HepG2 (cell line): ENCODE results near the gene YIPF2. TPM values are rescaled to one million over a fixed set of nuclear protein-coding genes. Genes with fewer than 3 reads are reported as not detected.

Source experiments
- ATAC-seq: fragments of 200-7000 bp; cut with Tn5 transposase; 3 replicates; pipeline ENCODE4 v1.9.1; 2020; ENCODE audit warnings: mild to moderate bottlenecking, moderate library complexity
- BruUV-seq: library from RNA; stranded (reverse); fragments of 400-500 nt; replicated peaks from 2 replicates; lab custom pipeline; 2021; lab: Mats Ljungman, UMichigan
- CTCF ChIA-PET: fragments of 300-600 bp; formaldehyde crosslinking; extraction: SDS; loops from one replicate; lab custom pipeline; 2021; ENCODE audit warnings: low total read pairs, inconsistent platforms, low intra/inter-chr PET ratio; lab: Yijun Ruan, JAX
- POLR2A ChIA-PET: fragments of 350-600 bp; sonication (Branson Sonifier 250); formaldehyde crosslinking; loops from one replicate; lab custom pipeline; 2020; ENCODE audit warnings: antibody characterized with exemption, inconsistent platforms; lab: Yijun Ruan, JAX
- DNase-seq: peaks from one replicate; pipeline ENCODE4 v3.0.0-alpha.2; 2015; ENCODE audit warnings: low spot score
- FAIRE-seq: peaks from 3 replicates; lab custom pipeline; 2011; peaks lifted over from hg19 to GRCh38; lab: Jason Lieb, UNC
- H2AFZ ChIP-seq: one replicate; pipeline ENCODE4 v1.6.1; 2011; ENCODE audit warnings: low read length, inconsistent platforms
- H3K27ac ChIP-seq: fragments of 300-600 bp; 3 replicates; pipeline ENCODE4 v1.8.0; 2011; ENCODE audit warnings: mixed run types, mild to moderate bottlenecking, mixed read lengths, low read length, inconsistent platforms; ENCODE audit not compliant: insufficient read depth; ENCODE audit errors: extremely low read length
- H3K27me3 ChIP-seq, 2 experiments: fragments of 200-600 bp in 1 of 2; 2 replicates in 1 of 2; 3 replicates in 1 of 2; pipeline versions ENCODE4 v1.6.0 to v1.8.0; 2011; ENCODE audit warnings: low read length in 2 of 2, mild to moderate bottlenecking in 2 of 2, moderate library complexity in 2 of 2, inconsistent platforms in 1 of 2; ENCODE audit not compliant: insufficient read depth in 2 of 2, control insufficient read depth in 1 of 2
- H3K36me3 ChIP-seq, 2 experiments: fragments of 200-600 bp in 1 of 2; replicated peaks in 1 of 2; 2 replicates in 1 of 2; 3 replicates in 1 of 2; pipeline versions ENCODE4 v1.5.1 to v1.8.0; 2011; ENCODE audit warnings: low read length in 2 of 2, inconsistent platforms in 1 of 2; ENCODE audit not compliant: insufficient read depth in 2 of 2, control insufficient read depth in 1 of 2
- H3K4me1 ChIP-seq: 2 replicates; pipeline ENCODE4 v1.5.1; 2012; ENCODE audit warnings: low read length, inconsistent platforms; ENCODE audit not compliant: insufficient read depth
- H3K4me2 ChIP-seq: 2 replicates; pipeline ENCODE4 v1.6.0; 2011; ENCODE audit warnings: low read depth, low read length, inconsistent platforms
- H3K4me3 ChIP-seq, 3 experiments: fragments of 200-600 bp in 1 of 3; sonication (generic), shearing (Covaris generic) in 1 of 3; replicated peaks in 1 of 3; 2 replicates each; pipeline ENCODE4 v1.5.1; 2011 to 2016; ENCODE audit warnings: low read length in 3 of 3, inconsistent platforms in 2 of 3, low read depth in 2 of 3, mild to moderate bottlenecking in 2 of 3, control low read depth in 1 of 3, mixed read lengths in 1 of 3; ENCODE audit not compliant: insufficient read depth in 1 of 3
- H3K79me2 ChIP-seq: one replicate; pipeline ENCODE4 v1.6.1; 2011; ENCODE audit warnings: low read length, inconsistent platforms; ENCODE audit not compliant: insufficient read depth
- H3K9ac ChIP-seq: 2 replicates; pipeline ENCODE4 v1.6.0; 2011; ENCODE audit warnings: mild to moderate bottlenecking, low read depth, low read length, inconsistent platforms; ENCODE audit not compliant: insufficient read depth
- H3K9me3 ChIP-seq: 2 replicates; pipeline ENCODE4 v1.5.1; 2012; ENCODE audit warnings: mild to moderate bottlenecking, low read length
- H4K20me1 ChIP-seq: 2 replicates; pipeline ENCODE4 v1.6.0; 2011; ENCODE audit warnings: inconsistent platforms, mild to moderate bottlenecking, low read length, moderate library complexity; ENCODE audit not compliant: insufficient read depth
- EZH2 ChIP-seq: conservative IDR thresholded peaks from 2 replicates; pipeline ENCODE4 v1.6.1; 2012; ENCODE audit warnings: mild to moderate bottlenecking, low read depth, low read length, moderate library complexity
- SMC3 ChIP-seq: IDR thresholded peaks from 2 replicates; pipeline ENCODE4 v1.6.1; 2011; ENCODE audit warnings: low read length, improper control_type of control experiment
- ZC3H13 ChIP-seq: sonication (generic); formaldehyde crosslinking; IDR thresholded peaks from 2 replicates; pipeline ENCODE4 v1.8.1; 2023; ENCODE audit warnings: mild to moderate bottlenecking, missing genetic modification reagents, moderate library complexity
- ZMYM3 ChIP-seq: sonication (generic); formaldehyde crosslinking; IDR thresholded peaks from 2 replicates; pipeline ENCODE4 v1.5.1; 2020; ENCODE audit warnings: mild to moderate bottlenecking, missing genetic modification reagents
- WGBS: methylation state at CpG from one replicate; pipeline ENCODE4 v1.1.6; 2017; ENCODE audit warnings: low lambda C conversion rate; 5-methylcytosine and 5-hydroxymethylcytosine counted together
- in situ Hi-C: cut with HindIII; loops from 2 replicates; pipeline ENCODE4 v1.10.0; 2017; ENCODE audit warnings: low pct_unique_long_range_greater_than_20kb; ENCODE audit not compliant: extremely low pct_ligation_motif_present
- intact Hi-C: fragments of 100-400 bp; cut with micrococcal nuclease; formaldehyde crosslinking; loops from one replicate; pipeline ENCODE4 v1.10.0; 2022; ENCODE audit not compliant: unreplicated experiment
- polyA plus RNA-seq, 8 experiments: library from polyadenylated mRNA; depleted of rRNA in 3 of 8; stranded (reverse) in 7 of 8; unstranded in 1 of 8; fragments of >200 nt; fragmentation: Illumina TruSeq in 4 of 8; extraction: Trizol in 4 of 8; gene quantifications; 2 replicates each; pipeline versions ENCODE4 v1.2.1 to v1.2.3, GENCODE V29; 2011 to 2016; ENCODE audit warnings: low read depth in 4 of 8, missing spikeins in 1 of 8, mixed read lengths in 1 of 8; ENCODE audit not compliant: insufficient read depth in 1 of 8
- total RNA-seq, 5 experiments: library from RNA; depleted of rRNA; stranded (reverse); fragments of >200 nt; fragmentation: Illumina TruSeq; extraction: Trizol; gene quantifications; 2 replicates each; pipeline ENCODE4 v1.2.3, GENCODE V29; 2016; ENCODE audit warnings: low read depth in 1 of 5
- TF ChIP-seq, protein P1 (sequence below): sonication (generic); formaldehyde crosslinking; IDR thresholded peaks from one replicate; pipeline ENCODE4 v1.5.1; 2020; ENCODE audit warnings: mild to moderate bottlenecking, missing genetic modification reagents; ENCODE audit errors: not compliant biosample characterization
- TF ChIP-seq, protein P2 (sequence below): sonication (generic); formaldehyde crosslinking; IDR thresholded peaks from 2 replicates; pipeline ENCODE4 v1.5.0; 2020; ENCODE audit warnings: missing genetic modification reagents
- TF ChIP-seq, protein P3 (sequence below): IDR thresholded peaks from 2 replicates; pipeline ENCODE4 v1.6.1; 2016; ENCODE audit warnings: missing compliant biosample characterization, missing genetic modification reagents, borderline replicate concordance

The YIPF2 gene
- total and polyA plus RNA-seq, 2 of the 13 experiments (the other 11 are each of a cell fraction or from before 2014, with no cell fraction given), result 37.3 to 53.2 TPM

DNA sequence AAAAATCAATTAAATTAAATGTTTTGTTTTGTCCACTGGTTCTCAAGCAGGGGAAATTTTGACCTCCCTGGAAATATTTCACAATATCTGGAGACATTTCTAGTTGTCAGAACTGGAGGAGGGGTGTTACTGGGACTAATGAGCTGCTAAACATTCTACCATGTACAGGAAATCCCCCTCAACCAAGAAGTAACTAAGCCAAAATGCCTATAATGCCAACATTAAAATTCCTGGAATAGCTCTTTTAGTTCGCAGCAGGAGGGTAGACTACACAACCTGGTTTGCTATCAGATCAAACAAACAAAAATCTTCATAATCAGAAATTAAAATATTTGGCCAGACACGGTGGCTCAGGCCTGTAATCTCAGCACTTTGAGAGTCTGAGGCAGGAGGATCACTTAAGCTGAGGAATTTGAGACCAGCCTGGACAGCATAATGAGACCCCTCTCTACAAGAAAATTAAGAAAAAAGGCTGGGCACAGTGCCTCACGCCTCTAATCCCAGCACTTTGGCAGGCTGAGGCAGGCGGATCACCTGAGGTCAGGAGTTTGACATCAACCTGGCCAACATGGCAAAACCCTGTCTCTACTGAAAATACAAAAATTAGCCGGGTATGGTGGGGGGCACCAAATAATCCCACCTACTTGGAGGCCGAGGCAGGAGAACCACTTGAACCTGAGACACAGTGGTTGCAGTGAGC lies 18.7 kb upstream of the YIPF2 start (continued):
- TF ChIP-seq, protein P1, sequence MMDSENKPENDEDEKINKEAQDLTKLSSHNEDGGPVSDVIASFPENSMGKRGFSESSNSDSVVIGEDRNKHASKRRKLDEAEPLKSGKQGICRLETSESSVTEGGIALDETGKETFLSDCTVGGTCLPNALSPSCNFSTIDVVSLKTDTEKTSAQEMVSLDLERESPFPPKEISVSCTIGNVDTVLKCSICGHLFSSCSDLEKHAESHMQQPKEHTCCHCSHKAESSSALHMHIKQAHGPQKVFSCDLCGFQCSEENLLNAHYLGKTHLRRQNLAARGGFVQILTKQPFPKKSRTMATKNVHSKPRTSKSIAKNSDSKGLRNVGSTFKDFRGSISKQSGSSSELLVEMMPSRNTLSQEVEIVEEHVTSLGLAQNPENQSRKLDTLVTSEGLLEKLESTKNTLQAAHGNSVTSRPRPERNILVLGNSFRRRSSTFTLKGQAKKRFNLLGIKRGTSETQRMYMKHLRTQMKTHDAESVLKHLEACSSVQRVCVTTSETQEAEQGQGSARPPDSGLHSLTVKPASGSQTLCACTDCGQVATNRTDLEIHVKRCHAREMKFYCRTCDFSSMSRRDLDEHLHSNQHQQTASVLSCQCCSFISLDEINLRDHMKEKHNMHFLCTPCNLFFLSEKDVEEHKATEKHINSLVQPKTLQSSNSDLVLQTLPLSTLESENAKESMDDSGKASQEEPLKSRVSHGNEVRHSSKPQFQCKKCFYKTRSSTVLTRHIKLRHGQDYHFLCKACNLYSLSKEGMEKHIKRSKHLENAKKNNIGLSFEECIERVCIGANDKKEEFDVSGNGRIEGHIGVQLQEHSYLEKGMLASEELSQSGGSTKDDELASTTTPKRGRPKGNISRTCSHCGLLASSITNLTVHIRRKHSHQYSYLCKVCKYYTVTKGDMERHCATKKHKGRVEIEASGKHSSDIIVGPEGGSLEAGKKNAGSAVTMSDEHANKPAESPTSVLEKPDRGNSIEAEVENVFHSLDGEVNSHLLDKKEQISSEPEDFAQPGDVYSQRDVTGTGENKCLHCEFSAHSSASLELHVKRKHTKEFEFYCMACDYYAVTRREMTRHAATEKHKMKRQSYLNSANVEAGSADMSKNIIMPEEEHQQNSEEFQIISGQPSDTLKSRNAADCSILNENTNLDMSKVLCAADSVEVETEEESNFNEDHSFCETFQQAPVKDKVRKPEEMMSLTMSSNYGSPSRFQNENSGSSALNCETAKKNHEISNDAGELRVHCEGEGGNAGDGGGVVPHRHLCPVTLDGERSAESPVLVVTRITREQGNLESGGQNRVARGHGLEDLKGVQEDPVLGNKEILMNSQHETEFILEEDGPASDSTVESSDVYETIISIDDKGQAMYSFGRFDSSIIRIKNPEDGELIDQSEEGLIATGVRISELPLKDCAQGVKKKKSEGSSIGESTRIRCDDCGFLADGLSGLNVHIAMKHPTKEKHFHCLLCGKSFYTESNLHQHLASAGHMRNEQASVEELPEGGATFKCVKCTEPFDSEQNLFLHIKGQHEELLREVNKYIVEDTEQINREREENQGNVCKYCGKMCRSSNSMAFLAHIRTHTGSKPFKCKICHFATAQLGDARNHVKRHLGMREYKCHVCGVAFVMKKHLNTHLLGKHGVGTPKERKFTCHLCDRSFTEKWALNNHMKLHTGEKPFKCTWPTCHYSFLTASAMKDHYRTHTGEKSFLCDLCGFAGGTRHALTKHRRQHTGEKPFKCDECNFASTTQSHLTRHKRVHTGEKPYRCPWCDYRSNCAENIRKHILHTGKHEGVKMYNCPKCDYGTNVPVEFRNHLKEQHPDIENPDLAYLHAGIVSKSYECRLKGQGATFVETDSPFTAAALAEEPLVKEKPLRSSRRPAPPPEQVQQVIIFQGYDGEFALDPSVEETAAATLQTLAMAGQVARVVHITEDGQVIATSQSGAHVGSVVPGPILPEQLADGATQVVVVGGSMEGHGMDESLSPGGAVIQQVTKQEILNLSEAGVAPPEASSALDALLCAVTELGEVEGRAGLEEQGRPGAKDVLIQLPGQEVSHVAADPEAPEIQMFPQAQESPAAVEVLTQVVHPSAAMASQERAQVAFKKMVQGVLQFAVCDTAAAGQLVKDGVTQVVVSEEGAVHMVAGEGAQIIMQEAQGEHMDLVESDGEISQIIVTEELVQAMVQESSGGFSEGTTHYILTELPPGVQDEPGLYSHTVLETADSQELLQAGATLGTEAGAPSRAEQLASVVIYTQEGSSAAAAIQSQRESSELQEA (CRISPR knock-in tag), result no peak
- no peak for TF ChIP-seq EZH2
- TF ChIP-seq, all 625 proteins: peak for 0

DNA sequence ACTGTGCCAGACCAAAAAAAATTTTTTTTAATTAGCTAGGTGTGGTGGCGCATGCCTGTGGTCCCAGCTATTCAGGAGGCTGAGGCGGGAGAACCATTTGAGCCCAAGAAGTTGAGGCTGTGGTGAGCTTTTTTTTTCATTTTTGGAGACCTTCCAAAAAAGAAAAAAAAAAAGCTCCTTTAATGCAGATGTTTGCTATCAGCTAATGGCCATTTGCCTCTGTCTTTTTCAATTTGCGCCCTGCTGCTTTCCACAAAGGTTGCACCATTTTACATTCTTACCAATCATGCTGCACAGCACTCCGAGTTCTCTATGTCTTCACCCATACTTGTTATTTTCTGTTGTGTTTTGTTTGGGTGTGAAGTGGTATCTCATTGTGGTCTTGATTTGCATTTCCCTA lies 16.8 kb upstream of the YIPF2 start:
- POLR2A ChIA-PET, result interaction anchor here (0.7 to 1.2 kb wide), 2 partner anchors 9 to 329 kb away, joined by 3 to 5 read pairs; no protein-coding TSS in a partner anchor
- WGBS, result 95% methylated on average over 4 of the region's 4 CpGs
- no peak for TF ChIP-seq SMC3
- TF ChIP-seq, protein P2, sequence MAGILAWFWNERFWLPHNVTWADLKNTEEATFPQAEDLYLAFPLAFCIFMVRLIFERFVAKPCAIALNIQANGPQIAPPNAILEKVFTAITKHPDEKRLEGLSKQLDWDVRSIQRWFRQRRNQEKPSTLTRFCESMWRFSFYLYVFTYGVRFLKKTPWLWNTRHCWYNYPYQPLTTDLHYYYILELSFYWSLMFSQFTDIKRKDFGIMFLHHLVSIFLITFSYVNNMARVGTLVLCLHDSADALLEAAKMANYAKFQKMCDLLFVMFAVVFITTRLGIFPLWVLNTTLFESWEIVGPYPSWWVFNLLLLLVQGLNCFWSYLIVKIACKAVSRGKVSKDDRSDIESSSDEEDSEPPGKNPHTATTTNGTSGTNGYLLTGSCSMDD (CRISPR knock-in tag), result no peak
- TF ChIP-seq, protein P3, sequence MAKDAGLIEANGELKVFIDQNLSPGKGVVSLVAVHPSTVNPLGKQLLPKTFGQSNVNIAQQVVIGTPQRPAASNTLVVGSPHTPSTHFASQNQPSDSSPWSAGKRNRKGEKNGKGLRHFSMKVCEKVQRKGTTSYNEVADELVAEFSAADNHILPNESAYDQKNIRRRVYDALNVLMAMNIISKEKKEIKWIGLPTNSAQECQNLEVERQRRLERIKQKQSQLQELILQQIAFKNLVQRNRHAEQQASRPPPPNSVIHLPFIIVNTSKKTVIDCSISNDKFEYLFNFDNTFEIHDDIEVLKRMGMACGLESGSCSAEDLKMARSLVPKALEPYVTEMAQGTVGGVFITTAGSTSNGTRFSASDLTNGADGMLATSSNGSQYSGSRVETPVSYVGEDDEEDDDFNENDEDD (CRISPR knock-in tag), result no peak
- no peak for TF ChIP-seq ZMYM3 (CRISPR knock-in tag)
- no peak for TF ChIP-seq ZC3H13 (CRISPR knock-in tag)

More for the DNA sequence above, 16.8 kb upstream of the YIPF2 start:
- in situ Hi-C loops, result no loop called here
- Histone ChIP-seq H3K4me2 (no peak overlapping the region), H3K9me3 (no peaks in the 10 kb centered on the region), H3K9ac (no peak overlapping the region), H3K79me2 (no peaks in the 10 kb centered on the region), H4K20me1 (no peaks in the 10 kb centered on the region), H3K4me1 (peaks cover 44% of the 10 kb centered on the region), H3K27ac (no peak overlapping the region), H3K4me3 (no peak overlapping the region), H3K36me3 (no peaks in the 10 kb centered on the region), H3K27me3 (no peaks in the 10 kb centered on the region), H2AFZ (no peak overlapping the region)
- DNase-seq, result no peak
- no TSS peak for BruUV-seq
- ATAC-seq, result no peak
- FAIRE-seq, result no peak
- intact Hi-C loops, result no loop called here
- CTCF ChIA-PET, result no interaction called here
